Mesenchymal stem cell (in vitro differentiated cells and primary cell): ENCODE measurements around the gene HSDL1.
A peak's percentile ranks its signal among the peaks of the same experiment; 100 is the strongest.

Experiments used
- DNase-seq: peaks from one replicate; pipeline ENCODE4 v3.0.0-alpha.2; 2013
- H2AFZ ChIP-seq: one replicate; pipeline ENCODE4 v1.6.1; 2013; ENCODE audit warnings: low read depth, mild to moderate bottlenecking, control low read depth, inconsistent platforms, low read length, moderate library complexity
- H2AK5ac ChIP-seq: 2 replicates; pipeline ENCODE4 v1.6.1; 2013; ENCODE audit warnings: low read length, moderate library complexity, mild to moderate bottlenecking, inconsistent platforms; ENCODE audit not compliant: severe bottlenecking
- H2BK120ac ChIP-seq: one replicate; pipeline ENCODE4 v1.6.1; 2013; ENCODE audit warnings: low read depth, mild to moderate bottlenecking, inconsistent platforms, low read length, moderate library complexity
- H2BK12ac ChIP-seq, 2 experiments: one replicate each; pipeline ENCODE4 v1.6.1; 2013; ENCODE audit warnings: inconsistent platforms in 2 of 2, low read length in 2 of 2, mild to moderate bottlenecking in 2 of 2, moderate library complexity in 2 of 2, control low read depth in 1 of 2
- H2BK15ac ChIP-seq: one replicate; pipeline ENCODE4 v1.6.1; 2013; ENCODE audit warnings: mild to moderate bottlenecking, low read depth, inconsistent platforms; ENCODE audit not compliant: poor library complexity, severe bottlenecking
- H2BK5ac ChIP-seq: 2 replicates; pipeline ENCODE4 v1.6.1; 2013; ENCODE audit warnings: low read depth, mild to moderate bottlenecking, low read length, control low read depth, inconsistent platforms; ENCODE audit not compliant: poor library complexity, severe bottlenecking
- H3K14ac ChIP-seq, 2 experiments: one replicate each; pipeline ENCODE4 v1.6.1; 2013; ENCODE audit warnings: inconsistent platforms in 2 of 2, low read length in 2 of 2, control low read depth in 1 of 2, mild to moderate bottlenecking in 1 of 2, moderate library complexity in 1 of 2
- H3K18ac ChIP-seq, 2 experiments: one replicate each; pipeline ENCODE4 v1.6.1; 2013; ENCODE audit warnings: inconsistent platforms in 2 of 2, low read length in 2 of 2, control low read depth in 1 of 2, low read depth in 1 of 2, mild to moderate bottlenecking in 1 of 2
- H3K23ac ChIP-seq, 2 experiments: one replicate each; pipeline ENCODE4 v1.6.1; 2013; ENCODE audit warnings: inconsistent platforms in 2 of 2, low read length in 2 of 2, mild to moderate bottlenecking in 2 of 2, moderate library complexity in 2 of 2, control low read depth in 1 of 2
- H3K27ac ChIP-seq: 2 replicates; pipeline ENCODE4 v1.5.1; 2013; ENCODE audit warnings: mild to moderate bottlenecking, moderate library complexity, low read length, control low read depth, inconsistent platforms; ENCODE audit not compliant: poor library complexity, severe bottlenecking
- H3K27me3 ChIP-seq, 2 experiments: 2 replicates each; pipeline versions ENCODE4 v1.6.1 to v1.7.0; 2013; ENCODE audit warnings: low read length in 2 of 2, mild to moderate bottlenecking in 2 of 2, moderate library complexity in 2 of 2, control low read depth in 1 of 2, inconsistent platforms in 1 of 2; ENCODE audit not compliant: control insufficient read depth in 1 of 2, insufficient read depth in 1 of 2
- H3K36me3 ChIP-seq, 2 experiments: 2 replicates each; pipeline versions ENCODE4 v1.6.1 to v1.7.0; 2013; ENCODE audit warnings: low read length in 2 of 2, control low read depth in 1 of 2, inconsistent platforms in 1 of 2, low read depth in 1 of 2, mild to moderate bottlenecking in 1 of 2; ENCODE audit not compliant: insufficient read depth in 2 of 2, control insufficient read depth in 1 of 2
- H3K4ac ChIP-seq, 2 experiments: one replicate each; pipeline ENCODE4 v1.6.1; 2013; ENCODE audit warnings: inconsistent platforms in 2 of 2, low read length in 2 of 2, mild to moderate bottlenecking in 2 of 2, moderate library complexity in 2 of 2, control low read depth in 1 of 2, low read depth in 1 of 2
- H3K4me1 ChIP-seq: 2 replicates; pipeline ENCODE4 v1.6.1; 2013; ENCODE audit warnings: low read depth, low read length, control low read depth; ENCODE audit not compliant: control insufficient read depth, insufficient read depth
- H3K4me2 ChIP-seq: 2 replicates; pipeline ENCODE4 v1.6.1; 2013; ENCODE audit warnings: low read length, mild to moderate bottlenecking, inconsistent platforms; ENCODE audit not compliant: poor library complexity, severe bottlenecking
- H3K4me3 ChIP-seq, 2 experiments: 2 replicates each; pipeline versions ENCODE4 v1.5.1 to v1.7.0; 2013; ENCODE audit warnings: low read length in 2 of 2, mild to moderate bottlenecking in 2 of 2, control low read depth in 1 of 2, low read depth in 1 of 2; ENCODE audit not compliant: insufficient read depth in 1 of 2
- H3K79me1 ChIP-seq: replicated peaks from 2 replicates; pipeline ENCODE4 v1.6.1; 2013; ENCODE audit warnings: mild to moderate bottlenecking, control low read depth, low read length, inconsistent platforms; ENCODE audit not compliant: poor library complexity, severe bottlenecking
- H3K9ac ChIP-seq: 2 replicates; pipeline ENCODE4 v1.7.0; 2013; ENCODE audit warnings: mild to moderate bottlenecking, low read length, moderate library complexity
- H3K9me3 ChIP-seq: 2 replicates; pipeline ENCODE4 v1.7.0; 2013; ENCODE audit warnings: mild to moderate bottlenecking, low read length; ENCODE audit not compliant: control insufficient read depth
- H4K8ac ChIP-seq: one replicate; pipeline ENCODE4 v1.6.1; 2013; ENCODE audit warnings: inconsistent platforms, mild to moderate bottlenecking, low read length, moderate library complexity
- H4K91ac ChIP-seq: one replicate; pipeline ENCODE4 v1.6.1; 2013; ENCODE audit warnings: mild to moderate bottlenecking, low read length, inconsistent platforms
- WGBS: methylation state at CpG from one replicate; pipeline ENCODE4 v1.1.7; 2013; ENCODE audit warnings: mixed read lengths; 5-methylcytosine and 5-hydroxymethylcytosine counted together

Gene HSDL1

GRCh38 chr16:84136331-84137125, 8.4 kb downstream of the HSDL1 start:
- no peak overlapping the region for H2BK5ac ChIP-seq
- no peak for DNase-seq
- no peak overlapping the region for H3K18ac ChIP-seq
- H4K8ac ChIP-seq = no peak overlapping the region
- H3K4me2 ChIP-seq = no peak overlapping the region
- no peak overlapping the region for H3K27ac ChIP-seq
- H4K91ac ChIP-seq = no peak overlapping the region
- 96% methylated on average over 8 of the region's 11 CpGs for WGBS
- H3K9ac ChIP-seq = no peak overlapping the region
- H3K9me3 ChIP-seq = no peaks in the 10 kb centered on the region
- H2BK12ac ChIP-seq = no peak overlapping the region
- H3K4ac ChIP-seq = no peak overlapping the region
- H3K79me1 ChIP-seq = peaks cover 46% of the 10 kb centered on the region
- H3K4me3 ChIP-seq = no peak overlapping the region
- H2BK15ac ChIP-seq = no peak overlapping the region
- no peak overlapping the region for H3K14ac ChIP-seq
- H3K27me3 ChIP-seq = no peaks in the 10 kb centered on the region
- H3K23ac ChIP-seq = no peak overlapping the region
- peaks cover 19% of the 10 kb centered on the region for H3K4me1 ChIP-seq
- H2BK120ac ChIP-seq = no peak overlapping the region
- H2AFZ ChIP-seq = no peak overlapping the region
- no peaks in the 10 kb centered on the region for H3K36me3 ChIP-seq
- H2AK5ac ChIP-seq = no peak overlapping the region

GRCh38 chr16:84132527-84133285, 12.3 kb downstream of the HSDL1 start:
- Histone ChIP-seq H3K9ac (no peak overlapping the region), H4K8ac (no peak overlapping the region), H2AK5ac (no peak overlapping the region), H3K23ac (peak overlapping the region in 1 of 2 experiments; percentile 53), H2BK15ac (no peak overlapping the region), H2BK120ac (no peak overlapping the region), H3K9me3 (no peaks in the 10 kb centered on the region), H3K18ac (no peak overlapping the region), H3K79me1 (peaks cover 35% of the 10 kb centered on the region), H3K27ac (no peak overlapping the region), H3K4me2 (peak overlapping the region; percentile 40), H2BK5ac (no peak overlapping the region), H3K14ac (no peak overlapping the region), H2AFZ (no peak overlapping the region), H3K4me3 (no peak overlapping the region), H3K4ac (no peak overlapping the region), H3K27me3 (no peaks in the 10 kb centered on the region), H3K4me1 (peaks cover 14% of the 10 kb centered on the region), H2BK12ac (no peak overlapping the region), H3K36me3 (peaks cover 9 to 29% of the 10 kb centered on the region in 2 experiments), H4K91ac (no peak overlapping the region)
- DNase-seq = no peak
- 87% methylated on average over 6 of the region's 7 CpGs for WGBS

- peaks cover 28% of the 10 kb centered on the region for H3K79me1 ChIP-seq
- H3K27ac ChIP-seq = no peak overlapping the region
- no peak for DNase-seq
- H2AFZ ChIP-seq = no peak overlapping the region
- no peak overlapping the region for H4K8ac ChIP-seq
- H3K9ac ChIP-seq = no peak overlapping the region
- H4K91ac ChIP-seq = no peak overlapping the region
- H2BK120ac ChIP-seq = no peak overlapping the region
- no peak overlapping the region for H3K4me2 ChIP-seq
- WGBS = 89% methylated on average over 5 of the region's 5 CpGs
- no peak overlapping the region for H3K4me3 ChIP-seq
- no peak overlapping the region for H3K23ac ChIP-seq
- no peak overlapping the region for H3K4ac ChIP-seq
- no peak overlapping the region for H2BK12ac ChIP-seq
- no peak overlapping the region for H2AK5ac ChIP-seq
- peaks cover 11 to 42% of the 10 kb centered on the region in 2 experiments for H3K36me3 ChIP-seq
- H3K18ac ChIP-seq = no peak overlapping the region
- H3K14ac ChIP-seq = no peak overlapping the region
- H2BK5ac ChIP-seq = no peak overlapping the region
- no peak overlapping the region for H2BK15ac ChIP-seq
- peaks cover 8% of the 10 kb centered on the region for H3K4me1 ChIP-seq
- no peaks in the 10 kb centered on the region for H3K9me3 ChIP-seq
- H3K27me3 ChIP-seq = no peaks in the 10 kb centered on the region
Observed at GRCh38 chr16:84131117-84131516, 13.9 kb downstream of the HSDL1 start.
